Pons (tissue), 1 donor: Measurements from ENCODE around the gene KIF23.
A peak's percentile ranks its signal among the peaks of the same experiment; 100 is the strongest.
"Not testable (repeated sequence)": the region's sequence is repeated elsewhere in the genome, so short reads cannot be mapped to it uniquely, and the experiment has no call there.

ENCODE experiments used
- DNase-seq: peaks from one replicate; pipeline ENCODE4 v3.0.0-alpha.2; 2016; ENCODE audit warnings: low spot score

KIF23 gene

GRCh38 chr15:69434679-69435078 is 20.5 kb downstream of the KIF23 start:
- no peak for DNase-seq

GRCh38 chr15:69435985-69436384 is 21.8 kb downstream of the KIF23 start:
- no peak for DNase-seq

GRCh38 chr15:69436951-69437350 is 22.8 kb downstream of the KIF23 start:
- DNase-seq, result no peak

GRCh38 chr15:69439623-69440022 is 25.5 kb downstream of the KIF23 start:
- DNase-seq, result no peak

GRCh38 chr15:69443032-69443611 is 29.0 kb downstream of the KIF23 start:
- no peak for DNase-seq

GRCh38 chr15:69444686-69445085 is 30.5 kb downstream of the KIF23 start:
- no peak for DNase-seq

- no peak for DNase-seq
Observed at GRCh38 chr15:69446953-69447352, 32.8 kb downstream of the KIF23 start.

GRCh38 chr15:69450221-69450620 is 36.1 kb downstream of the KIF23 start:
- not testable (repeated sequence) for DNase-seq

GRCh38 chr15:69450968-69451695 is 37.0 kb downstream of the KIF23 start:
- DNase-seq, result no peak

GRCh38 chr15:69451951-69452691 is 38.0 kb downstream of the KIF23 start:
- DNase-seq, result no peak

GRCh38 chr15:69452692-69453521 is 38.8 kb downstream of the KIF23 start, which contains the start of gene RPLP1:
RPLP1 (plus strand) TSS chr15:69452818; CDS start chr15:69452949, 131 bp downstream.
- peak; percentile 97 for DNase-seq

GRCh38 chr15:69454953-69455352 is 40.8 kb downstream of the KIF23 start:
- DNase-seq, result no peak

GRCh38 chr15:69456208-69457166 is 42.3 kb downstream of the KIF23 start:
- no peak for DNase-seq

- no peak for DNase-seq
Observed at GRCh38 chr15:69457304-69458280, 43.4 kb downstream of the KIF23 start.

GRCh38 chr15:69459066-69459465 is 44.9 kb downstream of the KIF23 start:
- no peak for DNase-seq

- DNase-seq, result no peak
Observed at GRCh38 chr15:69460481-69460880, 46.3 kb downstream of the KIF23 start.

GRCh38 chr15:69462030-69462492 is 47.9 kb downstream of the KIF23 start:
- DNase-seq, result no peak

- DNase-seq, result peak; percentile 97
Observed at GRCh38 chr15:69462493-69463181, 48.5 kb downstream of the KIF23 start.

- no peak for DNase-seq
Observed at GRCh38 chr15:69463182-69463756, 49.1 kb downstream of the KIF23 start.
